ENCODE data around the gene ARID5A.
"Not testable (repeated sequence)": the region's sequence is repeated elsewhere in the genome, so short reads cannot be mapped to it uniquely, and the experiment has no call there.

ARID5A gene

GRCh38 chr2:96541398-96542152 lies 5.0 kb downstream of the ARID5A start:
- DNase-seq (ENCODE audit: low read depth) = no peak

GRCh38 chr2:96542357-96542977 lies 5.9 kb downstream of the ARID5A start:
- DNase-seq (ENCODE audit: low read depth) = no peak

- no peak for DNase-seq (ENCODE audit: low read depth)
Observed at GRCh38 chr2:96546321-96546720, 9.8 kb downstream of the ARID5A start.

GRCh38 chr2:96546797-96547196 lies 10.2 kb downstream of the ARID5A start:
- DNase-seq (ENCODE audit: low read depth) = no peak

- no peak for DNase-seq (ENCODE audit: low read depth)
Observed at GRCh38 chr2:96547203-96547641, 10.7 kb downstream of the ARID5A start.

GRCh38 chr2:96547731-96548171 lies 11.2 kb downstream of the ARID5A start:
- DNase-seq (ENCODE audit: low read depth) = no peak

- no peak for DNase-seq (ENCODE audit: low read depth)
Observed at GRCh38 chr2:96548558-96549465, 12.3 kb downstream of the ARID5A start.

- DNase-seq (ENCODE audit: low read depth) = no peak
Observed at GRCh38 chr2:96549466-96549785, 12.9 kb downstream of the ARID5A start.

- DNase-seq (ENCODE audit: low read depth) = no peak
Observed at GRCh38 chr2:96549967-96550786, 13.6 kb downstream of the ARID5A start.

- no peak for DNase-seq (ENCODE audit: low read depth)
Observed at GRCh38 chr2:96550787-96551604, 14.4 kb downstream of the ARID5A start.

- DNase-seq (ENCODE audit: low read depth) = no peak
Observed at GRCh38 chr2:96551605-96552314, 15.2 kb downstream of the ARID5A start.

GRCh38 chr2:96552315-96553175 lies 16.0 kb downstream of the ARID5A start:
- DNase-seq (ENCODE audit: low read depth) = no peak

- DNase-seq (ENCODE audit: low read depth) = no peak
Observed at GRCh38 chr2:96553176-96553956, 16.8 kb downstream of the ARID5A start.

- DNase-seq (ENCODE audit: low read depth) = not testable (repeated sequence)
Observed at GRCh38 chr2:96553957-96554292, 17.4 kb downstream of the ARID5A start.

- peak; percentile 54 for DNase-seq (ENCODE audit: low read depth)
Observed at GRCh38 chr2:96554293-96555145, 18.0 kb downstream of the ARID5A start.

- DNase-seq (ENCODE audit: low read depth) = no peak
Observed at GRCh38 chr2:96555146-96555610, 18.6 kb downstream of the ARID5A start.

All from activated T-helper 1 cell treated with Interleukin-2 at 50 U/mL for 16 hours (primary cell).